H1 (cell line): ENCODE results near the gene SNAP47. TPM values are rescaled to one million over a fixed set of nuclear protein-coding genes. Genes with fewer than 3 reads are reported as not detected.

Experiments used
- ATF2 ChIP-seq: IDR thresholded peaks from 2 replicates; pipeline ENCODE4 v1.6.1; 2012; ENCODE audit warnings: low read length, inconsistent platforms
- RXRA ChIP-seq: IDR thresholded peaks from 2 replicates; pipeline ENCODE4 v1.6.1; 2011; ENCODE audit warnings: low read depth, mild to moderate bottlenecking, low read length, moderate library complexity; ENCODE audit not compliant: insufficient read depth
- SIN3A ChIP-seq, 2 experiments: IDR thresholded peaks in 1 of 2; conservative IDR thresholded peaks in 1 of 2; 2 replicates each; pipeline ENCODE4 v1.6.1; 2011 to 2012; ENCODE audit warnings: low read length in 2 of 2, improper control_type of control experiment in 1 of 2, low read depth in 1 of 2, mild to moderate bottlenecking in 1 of 2
- polyA plus RNA-seq, 7 experiments: library from polyadenylated mRNA; depleted of rRNA in 3 of 7; stranded (reverse) in 5 of 7; unstranded in 2 of 7; fragments of >200 nt in 5 of 7; fragments of 200-250 nt in 2 of 7; gene quantifications; 1 replicate in 5 of 7; 2 replicates in 1 of 7; 4 replicates in 1 of 7; pipeline versions ENCODE4 v1.2.1 to v1.2.3, GENCODE V29; 2011 to 2013; ENCODE audit warnings: missing spikeins in 2 of 7, mixed read lengths in 2 of 7
- total RNA-seq: library from RNA; stranded (reverse); fragmentation: NEBNext Ultra II Directional; extraction: Animal tissue kit (Norgen Biotek cat#: 25700); gene quantifications from 2 replicates; pipeline ENCODE4 v1.2.1, GENCODE V29; 2021

Gene SNAP47
- total and polyA plus RNA-seq, 2 of the 8 experiments (the other 6 are each of a cell fraction or from before 2014, with no cell fraction given) = 37.6 to 42.2 TPM

GRCh38 chr1:227769047-227769935 is 34.1 kb downstream of the SNAP47 start (continued):
- TF ChIP-seq RXRA (no peak), SIN3A (conservative IDR thresholded peaks at IDR 0.05 in 1 of 2, IDR thresholded peaks at IDR 0.05 in 1 of 2; ENCODE audit: low read depth in 1 of 2, low read length in 2 of 2) (no peak), ATF2 (no peak)
- TF ChIP-seq, all 59 proteins: peak for 0
